Endothelial cell of umbilical vein (primary cell): Measurements from ENCODE around the gene ANK2. TPM values are rescaled to one million over a fixed set of nuclear protein-coding genes. Genes with fewer than 3 reads are reported as not detected.

Experiments used
- BruUV-seq: library from RNA; stranded (reverse); fragments of 400-500 nt; replicated peaks from 2 replicates; lab custom pipeline; 2021; lab: Mats Ljungman, UMichigan
- CTCF ChIA-PET: fragments of 300-600, 350-600 bp; sonication (Branson Sonifier 250); formaldehyde crosslinking; loops from one replicate; lab custom pipeline; 2021; ENCODE audit warnings: antibody characterized with exemption, inconsistent platforms; lab: Charles Lee
- POLR2A ChIA-PET: fragments of 300-600, 350-600 bp; sonication (Branson Sonifier 250); formaldehyde crosslinking; loops from one replicate; lab custom pipeline; 2021; ENCODE audit warnings: antibody characterized with exemption, inconsistent platforms; lab: Charles Lee
- DNase-seq: peaks from one replicate; pipeline ENCODE4 v3.0.0-alpha.2; 2011; ENCODE audit warnings: low read depth, low spot score
- FAIRE-seq: peaks from 2 replicates; lab custom pipeline; 2011; peaks lifted over from hg19 to GRCh38; lab: Jason Lieb, UNC
- H2AFZ ChIP-seq: 2 replicates; pipeline ENCODE4 v1.6.0; 2012; ENCODE audit warnings: low read depth, low read length, control low read depth, inconsistent platforms
- H3K27ac ChIP-seq: 2 replicates; pipeline ENCODE4 v1.5.1; 2011; ENCODE audit warnings: low read depth, mild to moderate bottlenecking, control low read depth, low read length, moderate library complexity; ENCODE audit not compliant: insufficient read depth
- H3K27me3 ChIP-seq, 2 experiments: 2 replicates each; pipeline versions ENCODE4 v1.6.0 to v1.6.1; 2011; ENCODE audit warnings: low read length in 2 of 2, mixed read lengths in 1 of 2; ENCODE audit not compliant: control insufficient read depth in 2 of 2, insufficient read depth in 2 of 2
- H3K36me3 ChIP-seq, 2 experiments: 2 replicates in 1 of 2; 3 replicates in 1 of 2; pipeline ENCODE4 v1.5.1; 2011; ENCODE audit warnings: low read length in 2 of 2, mild to moderate bottlenecking in 1 of 2, moderate library complexity in 1 of 2; ENCODE audit not compliant: control insufficient read depth in 2 of 2, insufficient read depth in 2 of 2; ENCODE audit errors: extremely low read depth in 1 of 2
- H3K4me1 ChIP-seq: 3 replicates; pipeline ENCODE4 v1.5.1; 2011; ENCODE audit warnings: mild to moderate bottlenecking, low read length; ENCODE audit not compliant: control insufficient read depth, insufficient read depth; ENCODE audit errors: extremely low read depth
- H3K4me2 ChIP-seq: 2 replicates; pipeline ENCODE4 v1.6.1; 2011; ENCODE audit warnings: low read length, control low read depth, mixed read lengths; ENCODE audit not compliant: insufficient read depth
- H3K4me3 ChIP-seq, 3 experiments: fragments of 200-600 bp in 1 of 3; sonication (generic), shearing (Covaris generic) in 1 of 3; replicated peaks in 1 of 3; 2 replicates each; pipeline ENCODE4 v1.5.1; 2011 to 2016; ENCODE audit warnings: control low read depth in 3 of 3, low read length in 3 of 3, mild to moderate bottlenecking in 2 of 3, inconsistent platforms in 1 of 3, low read depth in 1 of 3, moderate library complexity in 1 of 3; ENCODE audit not compliant: insufficient read depth in 1 of 3
- H3K79me2 ChIP-seq: 2 replicates; pipeline ENCODE4 v1.6.0; 2012; ENCODE audit warnings: low read length, inconsistent platforms; ENCODE audit not compliant: control insufficient read depth, insufficient read depth
- H3K9ac ChIP-seq: replicated peaks from 2 replicates; pipeline ENCODE3; 2011; ENCODE audit warnings: low read length, control low read depth; ENCODE audit not compliant: insufficient read depth; ENCODE audit errors: extremely low read depth
- H3K9me1 ChIP-seq: replicated peaks from 3 replicates; pipeline ENCODE4 v1.6.0; 2011; ENCODE audit warnings: mild to moderate bottlenecking, low read length; ENCODE audit not compliant: control insufficient read depth, insufficient read depth; ENCODE audit errors: extremely low read depth
- H3K9me3 ChIP-seq: replicated peaks from 2 replicates; pipeline ENCODE4 v1.5.1; 2012; ENCODE audit warnings: low read length, inconsistent platforms; ENCODE audit not compliant: control insufficient read depth, insufficient read depth
- H4K20me1 ChIP-seq: replicated peaks from 2 replicates; pipeline ENCODE3; 2011; ENCODE audit warnings: mild to moderate bottlenecking, low read length; ENCODE audit not compliant: control insufficient read depth, insufficient read depth; ENCODE audit errors: extremely low read depth
- EZH2 ChIP-seq: IDR thresholded peaks from 2 replicates; pipeline ENCODE4 v1.6.1; 2012; ENCODE audit warnings: borderline replicate concordance, low read depth, mild to moderate bottlenecking, moderate library complexity, low read length, inconsistent platforms; ENCODE audit not compliant: severe bottlenecking
- FOS ChIP-seq: IDR thresholded peaks from 2 replicates; pipeline ENCODE4 v1.6.1; 2011; ENCODE audit warnings: mild to moderate bottlenecking, low read length, moderate library complexity, borderline replicate concordance; ENCODE audit not compliant: insufficient read depth
- JUN ChIP-seq: IDR thresholded peaks from 2 replicates; pipeline ENCODE4 v1.6.1; 2011; ENCODE audit warnings: borderline replicate concordance, low read depth; ENCODE audit not compliant: insufficient read length, insufficient read depth
- MYC ChIP-seq: IDR thresholded peaks from one replicate; pipeline ENCODE4 v1.6.1; 2011; ENCODE audit warnings: mild to moderate bottlenecking, low read depth, low read length
- dilution Hi-C: fragments of 300-500 bp; cut with MboI; formaldehyde crosslinking; loops from one replicate; pipeline ENCODE4 v1.15.0; 2019; ENCODE audit warnings: low sequenced_read_pairs; ENCODE audit not compliant: extremely low pct_ligation_motif_present
- intact Hi-C: fragments of 100-400 bp; cut with micrococcal nuclease; formaldehyde crosslinking; loops from one replicate; pipeline ENCODE4 v1.10.0; 2022
- polyA plus RNA-seq, 4 experiments: library from polyadenylated mRNA; depleted of rRNA in 3 of 4; stranded (reverse) in 3 of 4; unstranded in 1 of 4; fragments of >200 nt; gene quantifications; 2 replicates each; pipeline versions ENCODE4 v1.2.1 to v1.2.3, GENCODE V29; 2011 to 2012; ENCODE audit warnings: missing spikeins in 1 of 4
- total RNA-seq: library from RNA; stranded (reverse); gene quantifications from 2 replicates; pipeline ENCODE4 v1.2.3, GENCODE V29; 2021
- TF ChIP-seq, protein P1 (sequence below): IDR thresholded peaks from 2 replicates; pipeline ENCODE4 v1.6.1; 2011; ENCODE audit not compliant: insufficient read depth, insufficient read length
- TF ChIP-seq, protein P2 (sequence below), 2 donors: IDR thresholded peaks; 1 replicate in 1 of 2; 2 replicates in 1 of 2; pipeline ENCODE4 v1.5.1; 2011; ENCODE audit warnings: low read length in 2 of 2, mild to moderate bottlenecking in 2 of 2, moderate library complexity in 2 of 2, control low read depth in 1 of 2, inconsistent platforms in 1 of 2, low read depth in 1 of 2; ENCODE audit not compliant: insufficient read depth in 1 of 2; ENCODE audit errors: extremely low read depth in 1 of 2

Gene ANK2
- total and polyA plus RNA-seq, 2 donors (not counting 3 experiments of a cell fraction or from before 2014, with no cell fraction given): not detected

DNA sequence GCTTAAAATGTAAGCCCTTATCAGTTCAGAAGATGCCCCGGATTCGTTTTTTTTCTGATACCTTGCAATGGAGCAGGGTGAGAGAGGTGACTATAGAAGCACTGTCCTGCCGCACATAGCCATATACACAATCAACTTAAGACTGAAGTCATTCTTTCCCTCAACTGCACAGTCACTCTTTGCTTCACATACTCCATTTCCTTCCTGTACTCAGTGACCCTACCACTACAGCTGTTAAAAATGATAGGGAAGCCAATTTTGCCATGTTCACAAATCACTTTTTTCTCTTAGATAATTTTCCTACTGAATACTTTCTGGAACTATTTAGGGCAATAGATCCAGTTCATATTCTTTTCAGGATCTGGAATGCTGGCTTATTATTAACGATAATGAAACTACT is 300.0 kb downstream of the ANK2 start:
- Histone ChIP-seq H3K9me3 (no peaks in the 10 kb centered on the region), H2AFZ (peak overlapping the region; percentile 41), H3K4me2 (peak overlapping the region; percentile 79), H3K27me3 (no peaks in the 10 kb centered on the region), H3K4me1 (peaks cover 8% of the 10 kb centered on the region), H3K36me3 (no peaks in the 10 kb centered on the region), H3K9ac (no peak overlapping the region), H3K79me2 (no peaks in the 10 kb centered on the region), H4K20me1 (no peaks in the 10 kb centered on the region), H3K27ac (peak overlapping the region; percentile 37), H3K9me1 (no peaks in the 10 kb centered on the region), H3K4me3 (peak overlapping the region in 1 of 3 experiments; percentile 0)
- no TSS peak for BruUV-seq
- ChIA-PET POLR2A (interaction anchor here (0.6 kb wide), 1 partner anchor 33 kb away, joined by 3 read pairs; no protein-coding TSS in a partner anchor), CTCF (interaction anchor here (0.6 to 1.5 kb wide), 3 partner anchors 13 to 30 kb away, joined by 3 read pairs; no protein-coding TSS in a partner anchor)
- TF ChIP-seq EZH2 (no peak), JUN (peak; percentile 32), FOS (peak; percentile 20), MYC (no peak)
- TF ChIP-seq, protein P1, sequence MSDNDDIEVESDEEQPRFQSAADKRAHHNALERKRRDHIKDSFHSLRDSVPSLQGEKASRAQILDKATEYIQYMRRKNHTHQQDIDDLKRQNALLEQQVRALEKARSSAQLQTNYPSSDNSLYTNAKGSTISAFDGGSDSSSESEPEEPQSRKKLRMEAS: no peak
- TF ChIP-seq, protein P2, sequence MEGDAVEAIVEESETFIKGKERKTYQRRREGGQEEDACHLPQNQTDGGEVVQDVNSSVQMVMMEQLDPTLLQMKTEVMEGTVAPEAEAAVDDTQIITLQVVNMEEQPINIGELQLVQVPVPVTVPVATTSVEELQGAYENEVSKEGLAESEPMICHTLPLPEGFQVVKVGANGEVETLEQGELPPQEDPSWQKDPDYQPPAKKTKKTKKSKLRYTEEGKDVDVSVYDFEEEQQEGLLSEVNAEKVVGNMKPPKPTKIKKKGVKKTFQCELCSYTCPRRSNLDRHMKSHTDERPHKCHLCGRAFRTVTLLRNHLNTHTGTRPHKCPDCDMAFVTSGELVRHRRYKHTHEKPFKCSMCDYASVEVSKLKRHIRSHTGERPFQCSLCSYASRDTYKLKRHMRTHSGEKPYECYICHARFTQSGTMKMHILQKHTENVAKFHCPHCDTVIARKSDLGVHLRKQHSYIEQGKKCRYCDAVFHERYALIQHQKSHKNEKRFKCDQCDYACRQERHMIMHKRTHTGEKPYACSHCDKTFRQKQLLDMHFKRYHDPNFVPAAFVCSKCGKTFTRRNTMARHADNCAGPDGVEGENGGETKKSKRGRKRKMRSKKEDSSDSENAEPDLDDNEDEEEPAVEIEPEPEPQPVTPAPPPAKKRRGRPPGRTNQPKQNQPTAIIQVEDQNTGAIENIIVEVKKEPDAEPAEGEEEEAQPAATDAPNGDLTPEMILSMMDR (IDR thresholded peaks at IDR 0.05; ENCODE audit: extremely low read depth in 1 of 2, insufficient read depth in 1 of 2, low read depth in 1 of 2, low read length in 2 of 2): no peak
- dilution Hi-C loops (no loop called here), intact Hi-C loops (loop anchor here (2.0 kb wide), 1 partner anchor 33 kb away; no protein-coding TSS in a partner anchor)
- FAIRE-seq: peak; percentile 80
- DNase-seq: peak; percentile 86
